HG02571 (cell line): ENCODE data around the gene CBFA2T2.

Experiments used
- ATAC-seq: cut with Tn5 transposase; IDR thresholded peaks from one replicate; pipeline ENCODE4 v1.9.1; 2021; ENCODE audit warnings: mild to moderate bottlenecking, moderate library complexity; ENCODE audit not compliant: unreplicated experiment

CBFA2T2 gene

DNA sequence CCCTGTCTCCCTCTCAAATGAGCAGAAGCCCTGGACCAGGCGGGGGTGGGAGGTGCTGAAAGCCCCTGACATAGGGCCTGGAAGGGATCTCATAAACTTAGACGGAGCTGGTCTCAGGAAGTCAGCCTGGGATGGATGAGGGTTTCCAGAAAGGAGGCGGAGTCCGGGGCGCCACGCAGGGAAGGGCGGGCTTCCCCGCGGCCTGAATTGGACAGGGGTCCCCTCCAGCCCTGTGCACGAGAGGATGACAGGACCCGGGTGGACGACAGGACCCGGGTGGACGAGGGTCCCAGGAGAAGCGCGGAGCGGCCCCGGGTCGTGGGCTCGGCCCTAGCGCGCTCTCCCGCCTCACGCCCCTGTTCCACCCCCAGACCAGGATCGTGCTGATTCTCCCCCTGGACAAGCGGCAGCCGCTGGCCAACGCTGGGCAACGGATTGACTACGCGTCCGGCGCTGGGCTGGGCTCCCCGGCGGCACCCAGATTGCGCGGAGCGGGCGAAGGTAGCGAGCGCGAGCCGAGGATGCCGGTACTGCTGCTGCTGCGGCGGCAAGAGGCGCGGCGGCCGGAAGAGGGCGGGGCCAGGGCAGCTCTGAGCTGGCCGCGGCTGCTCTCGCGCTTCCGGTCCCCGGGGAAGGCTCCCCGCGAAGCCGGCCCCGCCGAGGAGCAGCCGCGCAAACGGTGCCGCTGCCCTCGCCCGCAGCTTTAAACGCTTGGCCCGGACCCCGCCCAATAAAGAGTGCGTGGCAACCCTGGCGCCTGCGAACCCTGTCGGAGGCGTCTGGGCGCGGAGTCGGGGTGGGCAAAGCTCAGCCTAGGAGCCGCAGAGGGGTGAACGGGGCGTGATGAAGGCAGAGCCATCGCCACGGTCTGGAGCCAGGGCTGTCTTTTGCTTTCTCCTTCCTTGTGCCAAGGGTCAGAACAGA, 173.5 kb downstream of the CBFA2T2 start:
- ATAC-seq, result peak; percentile 38

DNA sequence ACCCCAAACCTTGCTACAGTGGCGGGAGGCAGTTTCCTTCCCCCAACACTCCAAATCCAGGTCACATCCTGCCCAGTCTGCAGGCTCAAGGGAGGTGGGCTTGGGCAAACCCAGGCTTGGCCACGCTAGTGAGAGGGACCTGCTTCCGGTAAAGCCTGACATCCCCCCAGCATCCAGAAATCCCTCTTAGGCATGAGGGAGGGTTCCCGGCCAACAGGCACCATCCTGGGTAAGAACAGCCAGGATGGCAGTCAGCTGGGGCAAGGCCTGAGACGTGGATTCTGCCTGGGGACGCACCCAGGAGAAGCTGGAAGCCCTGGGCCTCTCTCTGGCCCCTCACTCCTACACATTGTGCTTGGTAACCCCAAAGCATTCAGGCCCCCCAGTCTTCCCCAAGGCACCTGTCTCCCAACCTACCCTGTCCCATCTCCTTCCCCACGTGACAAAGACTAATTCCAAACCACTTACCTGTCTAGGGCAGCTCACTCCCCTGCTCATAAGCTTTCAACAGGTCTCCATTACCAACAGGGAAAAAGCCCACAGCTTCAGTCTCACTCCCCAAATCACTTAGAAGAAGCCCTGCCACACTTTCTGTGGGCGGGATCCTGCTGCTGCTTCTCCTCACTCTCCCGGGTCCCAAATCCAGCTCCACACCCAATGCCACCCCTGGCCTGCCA, 174.3 kb downstream of the CBFA2T2 start:
- no peak for ATAC-seq

DNA sequence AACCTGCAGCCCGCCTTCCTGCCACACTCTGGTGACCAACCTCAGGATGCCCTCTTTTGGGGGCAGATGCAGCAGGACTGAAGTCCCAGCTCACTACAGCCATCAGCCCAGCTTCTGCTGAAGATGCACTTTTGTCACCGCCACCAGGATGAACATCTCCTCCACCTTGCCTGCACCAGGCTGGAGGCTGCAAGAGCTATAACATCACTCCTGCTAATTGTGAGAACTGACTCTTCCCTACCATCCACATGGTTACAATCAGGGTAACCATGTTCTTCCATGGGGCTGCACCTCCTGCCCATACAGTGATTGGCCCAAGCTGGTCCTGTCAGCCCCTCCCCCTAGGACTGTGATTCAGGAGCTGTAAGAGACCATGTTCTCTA, 174.9 kb downstream of the CBFA2T2 start:
- no peak for ATAC-seq

DNA sequence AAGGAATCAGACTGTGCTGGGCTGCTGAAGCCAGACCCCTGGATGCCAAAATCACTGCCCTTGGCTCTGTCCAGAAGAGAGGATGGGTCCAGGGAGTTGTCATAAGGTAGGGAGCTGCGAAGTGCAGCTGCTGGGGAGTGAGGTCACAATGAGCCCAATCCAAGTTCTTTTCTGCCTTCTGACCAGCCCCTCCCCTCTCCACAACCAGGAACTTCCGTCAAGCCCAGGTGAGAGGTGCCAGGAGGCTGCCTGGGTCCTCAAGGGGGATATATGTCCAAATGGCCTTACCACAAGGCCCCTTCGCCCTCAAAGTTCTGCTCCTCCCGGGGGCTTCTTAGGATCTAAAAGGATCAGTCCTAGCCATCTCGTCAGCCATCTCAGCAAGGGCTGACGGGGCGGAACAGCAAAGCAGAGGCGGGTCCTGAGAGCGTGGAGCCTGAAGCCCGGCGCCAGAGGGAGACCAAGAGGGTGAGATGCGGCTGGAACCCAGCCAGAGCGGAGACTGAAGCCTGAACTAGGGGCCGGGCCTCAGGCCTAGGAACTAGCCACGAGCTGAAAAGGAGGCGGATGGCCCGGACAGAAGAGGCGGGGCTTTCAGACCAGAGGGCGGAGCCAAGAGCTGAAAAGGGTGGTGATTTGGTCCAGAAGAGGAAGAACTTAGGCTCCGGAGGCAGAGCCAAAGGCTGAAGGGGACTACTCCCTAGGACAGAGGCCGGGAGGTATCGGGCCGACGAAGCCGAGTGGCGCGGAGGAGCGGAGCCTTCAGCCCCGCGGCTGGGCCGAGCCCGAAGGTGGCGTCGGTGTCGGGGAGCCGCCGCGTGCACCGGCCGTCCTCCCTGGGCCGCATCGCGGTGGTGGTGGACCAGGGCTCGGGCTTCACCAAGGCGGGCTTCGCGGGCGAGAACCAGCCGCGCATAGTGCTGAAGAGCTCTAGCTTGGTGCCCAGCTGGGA, 176.7 kb downstream of the CBFA2T2 start, which contains the start of gene ACTL10:
TSS of gene ACTL10 (plus strand) at position 651 of the 952 bp plus-strand sequence. CDS start 555 bp downstream, outside the sequence.
- ATAC-seq, result peak; percentile 65

DNA sequence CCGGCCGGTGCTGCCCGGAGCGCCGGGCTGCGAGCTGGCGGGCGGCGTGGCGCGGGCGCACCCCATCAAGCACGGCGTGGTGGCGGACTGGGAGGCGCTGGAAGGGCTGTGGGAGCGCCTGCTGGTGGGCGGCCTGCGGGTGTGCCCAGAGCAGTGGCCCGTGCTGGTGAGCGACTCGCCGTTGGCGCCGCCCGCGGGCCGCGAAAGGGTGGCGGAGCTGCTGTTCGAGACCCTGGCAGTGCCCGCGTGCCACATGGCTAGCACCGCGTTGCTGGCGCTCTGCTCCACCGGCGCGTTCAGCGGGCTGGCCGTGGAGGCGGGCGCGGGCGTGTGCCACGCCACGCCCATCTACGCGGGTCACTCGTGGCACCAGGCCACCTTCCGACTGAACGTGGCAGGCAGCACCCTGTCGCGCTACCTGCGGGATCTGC, 177.4 kb downstream of the CBFA2T2 start:
- peak; percentile 4 for ATAC-seq

DNA sequence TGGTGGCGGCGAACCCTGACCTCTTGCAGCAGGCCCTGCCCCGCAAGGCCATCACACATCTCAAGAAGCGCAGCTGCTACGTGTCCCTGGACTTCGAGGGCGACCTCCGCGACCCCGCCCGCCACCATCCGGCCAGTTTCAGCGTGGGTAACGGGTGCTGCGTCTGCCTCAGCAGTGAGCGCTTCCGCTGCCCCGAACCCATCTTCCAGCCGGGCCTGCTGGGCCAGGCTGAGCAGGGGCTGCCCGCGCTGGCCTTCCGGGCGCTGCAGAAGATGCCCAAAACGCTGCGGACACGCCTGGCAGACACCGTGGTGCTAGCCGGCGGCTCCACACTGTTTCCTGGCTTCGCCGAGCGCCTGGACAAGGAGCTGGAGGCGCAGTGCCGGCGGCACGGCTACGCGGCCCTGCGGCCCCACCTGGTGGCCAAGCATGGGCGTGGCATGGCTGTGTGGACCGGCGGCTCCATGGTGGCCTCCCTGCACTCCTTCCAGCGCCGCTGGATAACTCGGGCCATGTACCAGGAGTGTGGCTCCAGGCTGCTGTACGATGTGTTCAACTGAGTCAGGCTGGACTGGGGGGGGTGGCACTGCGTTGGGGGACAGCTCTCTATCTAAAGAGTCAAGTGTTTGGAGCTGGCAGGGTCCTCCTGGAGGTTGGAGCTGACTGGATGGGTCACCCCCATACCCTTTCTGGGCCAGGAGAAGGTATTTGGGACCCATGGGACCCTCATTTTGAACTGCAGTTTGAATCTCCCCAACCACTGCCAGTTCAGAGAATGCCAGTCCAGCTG, 178.0 kb downstream of the CBFA2T2 start:
- ATAC-seq, result peak; percentile 30

DNA sequence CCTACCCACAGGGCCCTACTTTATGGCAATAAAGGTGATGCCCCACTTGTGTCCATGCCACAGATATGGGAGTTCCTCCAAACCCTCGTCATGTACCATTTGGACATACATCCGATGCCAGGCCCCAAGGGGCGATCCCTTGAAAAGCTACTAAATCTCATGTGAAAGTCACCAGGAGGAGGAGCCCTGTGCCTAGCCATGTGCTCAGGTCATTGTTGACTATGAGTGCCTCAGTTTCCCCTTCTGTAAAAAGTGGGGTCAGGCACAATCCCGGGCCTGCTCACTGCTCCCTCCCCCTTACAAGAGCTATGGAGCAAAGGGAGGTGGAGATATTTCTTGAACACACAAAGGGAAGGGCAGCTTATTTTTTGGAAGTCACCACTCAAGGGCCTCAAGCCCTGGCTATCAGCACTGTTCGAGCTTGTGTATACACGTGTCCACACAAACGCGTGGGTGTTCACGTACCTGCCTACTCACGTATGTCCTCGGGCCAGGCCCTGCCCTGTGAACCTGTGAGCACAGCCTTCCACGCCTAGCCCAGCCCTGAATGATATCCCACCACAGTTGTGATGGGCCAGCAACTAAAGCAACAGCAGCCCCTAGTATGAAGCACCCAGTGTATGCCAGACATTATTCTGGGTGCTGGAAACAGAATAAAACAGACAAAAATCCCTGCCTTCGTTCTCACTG, 178.7 kb downstream of the CBFA2T2 start:
- ATAC-seq, result no peak

DNA sequence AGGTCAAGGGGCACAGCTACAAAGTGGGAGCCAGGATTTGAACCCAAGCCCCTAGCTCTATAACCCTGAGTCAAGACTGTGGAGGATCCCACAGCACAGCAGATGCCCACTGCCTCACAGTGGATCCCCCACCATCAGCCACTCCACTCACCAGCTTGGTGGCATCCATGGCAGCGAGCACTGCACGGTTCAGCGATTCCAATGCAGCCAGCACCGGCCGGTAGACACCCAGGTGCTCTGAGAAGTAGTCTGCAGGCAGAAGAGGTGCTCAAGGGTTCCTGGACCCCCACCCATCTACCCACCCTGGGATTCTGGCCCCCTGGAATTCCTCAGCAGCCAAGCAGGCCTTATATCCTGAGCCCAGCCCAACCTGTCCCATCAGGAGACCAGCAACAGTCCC, 179.3 kb downstream of the CBFA2T2 start:
- ATAC-seq, result no peak

DNA sequence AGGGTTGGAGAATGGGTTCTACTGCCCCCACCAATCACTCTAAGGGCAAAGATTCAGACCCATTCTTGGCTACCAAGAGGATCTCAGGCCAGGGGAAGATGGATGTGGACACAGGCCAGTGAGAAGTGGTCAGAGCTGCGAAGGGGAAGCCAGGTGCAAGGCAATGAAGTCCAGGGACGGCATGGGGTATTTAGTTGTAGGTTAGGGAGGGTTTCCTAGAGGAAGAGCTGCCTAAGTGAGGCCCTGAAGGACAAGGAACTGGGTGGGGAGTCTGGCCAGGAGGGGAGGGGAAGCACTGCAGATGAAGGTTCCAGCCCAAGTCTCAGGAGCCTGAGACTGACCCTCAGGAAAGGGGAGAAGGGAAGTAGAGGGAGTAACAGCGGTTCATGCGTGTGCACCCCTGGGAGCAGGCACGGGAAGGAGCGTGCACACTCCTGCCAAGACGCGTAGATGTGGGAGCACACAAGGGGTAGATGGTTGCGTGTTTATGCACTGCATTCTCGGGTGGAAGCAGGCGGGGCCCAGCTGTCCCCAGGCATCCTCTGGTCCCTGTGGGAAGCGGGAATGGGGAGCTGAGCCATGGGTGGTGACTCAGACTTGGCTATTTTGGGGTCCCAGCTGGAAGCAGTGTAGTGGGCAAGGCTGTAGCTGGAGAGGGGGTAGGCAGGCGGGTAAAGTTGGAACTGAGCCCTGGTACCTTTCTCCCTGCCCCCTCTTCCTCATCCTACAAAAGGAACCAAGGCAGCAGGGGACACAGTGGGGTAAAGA, 180.2 kb downstream of the CBFA2T2 start:
- no peak for ATAC-seq

DNA sequence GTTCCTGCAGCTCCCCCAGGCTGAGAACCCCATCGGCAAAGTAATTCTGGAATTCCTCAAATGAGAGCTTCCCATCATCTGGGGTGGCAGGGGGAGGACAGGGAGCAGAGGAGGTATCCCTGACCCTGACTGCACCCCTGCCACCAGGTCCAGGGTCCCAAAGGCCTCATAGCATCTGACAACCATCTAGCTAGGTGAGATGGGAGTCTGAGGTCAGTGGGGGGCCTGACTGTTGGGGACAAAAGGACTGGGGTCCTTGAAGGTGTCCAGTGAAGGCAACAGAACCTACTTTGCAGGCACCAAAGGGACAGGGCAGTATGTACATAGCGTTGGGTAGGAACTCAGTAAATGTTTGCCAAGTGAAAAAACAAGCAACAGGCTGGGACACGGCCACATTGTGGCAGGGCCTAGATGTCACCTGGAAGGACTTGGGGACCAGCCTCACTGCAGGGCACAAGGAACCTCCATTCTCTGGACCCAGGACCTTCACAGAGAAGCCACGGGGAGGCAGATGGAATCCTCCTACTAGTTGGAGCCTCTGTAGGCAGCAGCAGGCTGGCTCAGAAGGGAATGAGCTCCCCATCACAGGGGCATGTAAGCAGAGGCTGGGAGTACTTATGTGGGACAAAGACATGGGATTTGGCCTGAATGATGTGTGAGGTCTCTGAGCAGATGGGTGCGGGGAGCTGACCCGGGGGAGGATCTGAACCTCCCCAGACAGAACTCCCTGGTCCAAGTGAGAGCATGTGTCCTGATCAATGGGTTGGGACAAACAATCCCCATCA, 181.0 kb downstream of the CBFA2T2 start:
- no peak for ATAC-seq

DNA sequence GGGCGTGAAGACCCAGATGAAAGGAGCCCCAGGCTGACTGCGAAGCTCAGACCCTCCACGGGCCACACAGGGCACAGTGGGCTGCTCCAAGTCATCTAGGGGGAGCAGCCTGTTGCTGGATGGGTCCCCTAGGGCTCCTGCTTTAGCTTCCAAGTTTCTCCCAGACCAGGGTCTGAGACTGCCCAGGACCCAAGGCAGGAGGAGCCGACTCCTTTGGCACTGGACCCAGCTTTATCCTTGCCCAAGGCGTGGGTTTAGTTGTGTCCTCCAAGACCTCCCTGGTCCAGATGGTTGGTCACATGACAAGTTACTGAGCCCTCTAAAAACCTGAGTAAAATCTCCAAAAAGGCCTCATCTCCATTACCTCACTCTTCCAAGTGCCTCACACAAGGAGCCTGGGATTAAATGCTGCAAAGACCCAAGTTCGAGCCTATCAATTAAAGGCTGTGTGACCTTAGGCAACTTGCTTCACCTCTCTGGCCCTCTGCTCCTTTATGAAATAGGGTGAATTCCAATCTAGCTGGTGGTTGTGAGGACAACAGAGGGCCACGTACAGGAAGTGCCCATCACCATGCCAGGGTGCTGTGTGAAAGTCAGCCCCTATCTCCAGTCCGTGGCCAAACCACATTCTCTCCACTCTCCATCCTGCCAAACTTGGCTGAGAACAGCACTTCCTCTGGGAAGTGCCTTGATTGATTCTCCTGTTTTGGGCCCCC, 181.8 kb downstream of the CBFA2T2 start:
- ATAC-seq, result no peak

DNA sequence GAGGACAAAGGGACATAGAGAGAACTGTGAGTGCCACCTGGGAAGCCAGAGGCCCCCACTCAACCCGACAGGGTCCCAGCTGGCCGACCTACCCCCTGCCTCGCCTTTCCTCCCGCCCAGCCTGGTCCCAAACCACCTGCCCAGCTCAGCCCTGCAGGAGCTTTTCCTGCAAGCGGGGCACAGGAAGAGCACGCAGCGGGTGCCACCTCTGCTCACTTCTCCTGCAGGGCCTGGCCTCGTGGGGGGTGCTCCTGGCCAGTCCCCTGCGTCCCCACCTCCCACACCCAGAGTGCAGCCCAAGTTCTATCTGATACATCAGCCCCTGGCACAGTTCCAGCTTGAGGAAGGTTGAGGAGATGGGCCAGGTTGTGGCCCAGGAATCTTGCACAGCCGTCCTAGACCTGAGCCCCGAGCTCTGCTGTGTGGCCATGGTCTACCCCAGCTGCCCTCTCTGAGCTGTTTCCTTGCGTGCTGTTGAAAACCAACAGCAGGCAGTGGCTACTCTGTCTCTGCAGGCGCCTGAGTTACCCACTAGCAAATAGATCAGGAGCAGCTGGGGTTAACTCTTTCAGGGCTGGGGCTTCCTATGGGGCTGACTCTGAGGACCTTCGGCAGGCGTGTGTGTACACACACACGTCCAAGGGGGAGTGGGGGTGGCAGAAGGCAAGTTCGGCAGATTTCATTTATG, 182.7 kb downstream of the CBFA2T2 start:
- ATAC-seq, result no peak

DNA sequence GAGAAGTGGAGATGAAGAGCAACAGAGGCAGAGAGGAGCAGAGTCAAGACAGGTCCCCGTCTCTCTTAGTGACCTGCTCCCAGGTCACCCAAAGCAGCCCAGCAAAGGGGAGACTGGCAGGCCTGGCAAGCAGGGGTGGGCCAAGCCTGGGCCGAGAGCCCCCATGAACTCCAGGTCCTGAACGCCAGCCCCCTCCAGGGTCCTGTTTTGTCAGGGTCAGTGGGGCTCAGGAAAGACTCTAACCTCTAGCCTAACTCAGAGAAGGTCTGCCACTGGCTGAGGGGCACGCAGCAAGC, 183.2 kb downstream of the CBFA2T2 start:
- no peak for ATAC-seq

DNA sequence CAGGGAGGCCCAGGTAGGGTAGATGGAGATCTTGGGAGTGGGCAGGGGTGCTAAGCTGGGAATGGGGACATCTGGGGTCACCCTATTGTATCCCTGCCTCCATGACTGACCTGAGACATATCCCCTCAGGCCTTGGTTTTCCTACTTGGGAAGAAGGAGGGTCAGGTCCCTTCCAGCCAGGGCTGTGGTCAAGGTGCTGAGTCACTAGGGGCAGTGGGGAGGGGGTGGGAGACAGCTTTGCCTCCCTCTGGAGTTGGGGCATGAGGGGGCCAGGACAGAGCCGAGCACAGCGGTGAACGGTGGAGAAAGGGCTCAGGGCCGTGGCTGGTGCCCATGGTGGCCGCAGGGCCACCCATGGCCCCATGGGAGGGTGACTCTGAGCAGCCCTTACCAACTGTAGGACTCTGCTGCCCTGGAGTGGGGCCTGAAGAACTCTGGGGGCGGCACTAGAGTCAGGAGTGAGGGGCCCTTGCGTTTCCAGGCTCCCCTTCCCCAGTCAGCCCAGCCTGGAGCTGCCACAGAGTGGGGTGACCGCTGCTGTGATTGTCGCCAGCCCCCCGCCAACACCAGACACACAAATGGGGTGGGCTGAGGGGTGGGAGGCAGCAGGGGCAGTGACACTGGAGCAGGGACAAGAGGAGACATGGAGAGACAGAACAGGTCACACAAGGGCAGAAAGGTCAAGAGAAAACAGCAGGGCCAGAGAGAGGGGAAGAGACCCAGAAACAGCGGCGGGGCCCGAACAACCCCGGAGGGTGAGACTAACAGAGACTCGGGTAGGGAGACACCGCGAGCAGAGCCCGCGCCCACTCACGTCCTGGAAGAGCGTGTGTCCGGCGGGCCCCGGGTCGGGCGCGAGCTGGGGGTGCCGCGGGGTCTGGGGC, 183.8 kb downstream of the CBFA2T2 start:
- peak; percentile 16 for ATAC-seq

DNA sequence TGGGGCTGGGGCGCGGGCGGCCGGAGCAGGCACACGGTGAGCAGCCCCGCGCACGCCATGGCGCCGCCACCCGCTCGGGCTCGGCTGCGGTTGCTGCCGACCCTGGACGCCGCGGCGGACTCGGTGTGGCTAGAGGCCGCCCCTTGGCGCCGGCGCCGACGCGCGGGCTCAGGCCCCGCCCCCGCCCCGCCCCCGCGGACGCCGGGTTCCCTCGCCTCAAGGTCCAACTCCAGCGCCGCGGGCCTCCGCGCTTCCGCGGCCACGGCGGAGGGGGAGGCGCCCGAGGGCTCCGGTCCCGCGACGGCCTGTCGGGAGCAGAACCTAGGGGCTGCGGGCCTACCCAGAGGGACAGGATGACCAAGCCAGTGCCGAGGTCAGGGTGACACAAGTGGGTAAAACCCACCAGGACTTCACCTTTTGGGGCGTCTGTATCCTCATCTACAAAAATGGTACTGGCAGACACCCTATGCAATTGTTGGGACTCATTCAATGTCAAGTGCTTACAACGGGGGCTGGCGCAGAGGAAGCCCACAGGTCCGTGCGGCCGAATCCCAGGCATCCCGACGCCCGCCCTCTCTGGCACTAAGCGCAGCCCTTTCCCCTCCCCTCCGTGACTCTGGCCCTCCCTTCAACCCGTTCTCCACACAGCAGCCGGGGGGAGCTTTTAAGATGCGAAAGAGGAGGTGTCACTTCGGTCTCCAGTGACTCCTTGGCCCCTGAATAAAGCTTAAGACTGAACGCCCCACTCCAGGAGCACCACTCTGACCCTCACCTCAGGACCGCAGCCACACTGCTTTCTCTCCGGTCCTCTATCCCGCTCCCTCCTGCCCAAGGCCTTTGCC, 184.6 kb downstream of the CBFA2T2 start, which contains the start of gene NECAB3:
TSS of gene NECAB3 (minus strand) at position 135 of the 842 bp plus-strand sequence. CDS start at position 59, 76 bp downstream.
- peak; percentile 58 for ATAC-seq
